Stomach smooth muscle (tissue), 2 donors: ENCODE results near the gene LYPD6B.

Source experiments
- H3K27ac ChIP-seq: one replicate; pipeline ENCODE4 v1.7.0; 2013; ENCODE audit warnings: mild to moderate bottlenecking, low read length, inconsistent platforms
- H3K27me3 ChIP-seq, 2 donors: one replicate each; pipeline ENCODE4 v1.7.0; 2013; ENCODE audit warnings: low read length in 2 of 2; ENCODE audit not compliant: insufficient read depth in 2 of 2, control insufficient read depth in 1 of 2
- H3K36me3 ChIP-seq, 2 donors: one replicate each; pipeline ENCODE4 v1.7.0; 2013; ENCODE audit warnings: low read length in 2 of 2; ENCODE audit not compliant: control insufficient read depth in 2 of 2, insufficient read depth in 2 of 2
- H3K4me1 ChIP-seq: one replicate; pipeline ENCODE4 v1.7.0; 2013; ENCODE audit warnings: low read length; ENCODE audit not compliant: control insufficient read depth, insufficient read depth
- H3K4me3 ChIP-seq, 2 donors: one replicate each; pipeline ENCODE4 v1.7.0; 2013; ENCODE audit warnings: low read length in 2 of 2
- H3K9ac ChIP-seq, 2 donors: one replicate each; pipeline ENCODE4 v1.7.0; 2013; ENCODE audit warnings: low read length in 2 of 2, mild to moderate bottlenecking in 1 of 2
- H3K9me3 ChIP-seq, 2 donors: one replicate each; pipeline ENCODE4 v1.7.0; 2013; ENCODE audit warnings: low read length in 2 of 2; ENCODE audit not compliant: control insufficient read depth in 2 of 2
- donor health status: healthy.
- donor health status: Pancreatic carcinoma.

The LYPD6B gene

GRCh38 chr2:149012545-149012944 is 26.0 kb upstream of the LYPD6B start:
- peaks cover 0 to 2% of the 10 kb centered on the region in 2 donors for H3K27me3 ChIP-seq
- no peak overlapping the region for H3K27ac ChIP-seq
- H3K9ac ChIP-seq, result no peak overlapping the region
- H3K4me3 ChIP-seq, result no peak overlapping the region
- no peaks in the 10 kb centered on the region for H3K9me3 ChIP-seq
- peaks cover 3% of the 10 kb centered on the region for H3K4me1 ChIP-seq
- no peaks in the 10 kb centered on the region for H3K36me3 ChIP-seq

- peaks cover 0 to 2% of the 10 kb centered on the region in 2 donors for H3K27me3 ChIP-seq
- no peaks in the 10 kb centered on the region for H3K36me3 ChIP-seq
- no peak overlapping the region for H3K27ac ChIP-seq
- no peaks in the 10 kb centered on the region for H3K9me3 ChIP-seq
- peaks cover 3% of the 10 kb centered on the region for H3K4me1 ChIP-seq
- H3K9ac ChIP-seq, result no peak overlapping the region
- H3K4me3 ChIP-seq, result no peak overlapping the region
Measured at GRCh38 chr2:149015501-149015900, 23.0 kb upstream of the LYPD6B start.

- Histone ChIP-seq H3K27me3 (peaks cover 0 to 2% of the 10 kb centered on the region in 2 donors), H3K9ac (no peak overlapping the region), H3K4me3 (no peak overlapping the region), H3K9me3 (no peaks in the 10 kb centered on the region), H3K36me3 (no peaks in the 10 kb centered on the region), H3K27ac (no peak overlapping the region), H3K4me1 (peaks cover 3% of the 10 kb centered on the region)
Measured at GRCh38 chr2:149015926-149016563, 22.5 kb upstream of the LYPD6B start.

DNA sequence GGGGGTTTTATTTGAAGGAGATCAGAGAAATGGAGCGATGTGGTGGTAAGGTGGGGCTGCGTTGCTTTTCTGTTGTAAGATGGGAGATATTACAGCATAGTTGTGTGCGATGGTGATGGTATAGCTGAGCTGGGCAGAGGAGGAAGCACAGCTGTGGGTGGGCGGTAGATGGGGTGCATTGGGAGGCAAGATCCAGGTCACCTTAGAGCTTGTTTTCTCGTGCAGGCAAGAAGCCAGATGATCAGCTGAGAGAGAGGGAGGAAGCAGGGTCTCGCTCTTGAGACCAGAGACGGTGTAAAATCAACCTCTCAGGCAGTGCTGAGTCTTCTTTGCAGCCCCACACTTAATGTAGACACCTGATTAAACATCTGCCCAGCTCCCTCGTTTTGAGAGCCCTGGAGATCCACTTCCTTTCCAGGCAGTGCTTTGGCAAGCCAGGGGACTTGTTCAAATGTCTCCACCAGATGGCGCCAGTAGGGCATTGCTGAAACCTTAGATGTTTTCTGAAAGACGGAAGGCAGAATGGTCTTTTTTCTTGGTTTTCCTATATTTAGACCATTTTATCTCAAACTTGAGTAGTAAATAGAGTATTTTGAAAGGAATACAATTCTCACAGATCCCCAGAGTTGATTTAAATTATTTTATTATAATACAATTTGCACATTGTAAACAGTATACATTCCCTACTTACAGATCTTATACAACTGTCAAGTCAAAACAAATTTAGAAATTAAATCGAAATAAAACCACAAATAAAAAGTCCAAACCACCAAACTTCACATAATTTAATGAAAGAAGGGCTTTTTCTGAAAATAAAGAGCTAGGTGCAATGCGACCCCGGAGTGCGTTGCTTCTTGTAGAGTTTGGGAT is 21.1 kb upstream of the LYPD6B start:
- H3K4me1 ChIP-seq, result peaks cover 3% of the 10 kb centered on the region
- H3K9ac ChIP-seq, result no peak overlapping the region
- H3K27me3 ChIP-seq, result peaks cover 0 to 2% of the 10 kb centered on the region in 2 donors
- no peak overlapping the region for H3K4me3 ChIP-seq
- no peaks in the 10 kb centered on the region for H3K36me3 ChIP-seq
- no peak overlapping the region for H3K27ac ChIP-seq
- H3K9me3 ChIP-seq, result no peaks in the 10 kb centered on the region

DNA sequence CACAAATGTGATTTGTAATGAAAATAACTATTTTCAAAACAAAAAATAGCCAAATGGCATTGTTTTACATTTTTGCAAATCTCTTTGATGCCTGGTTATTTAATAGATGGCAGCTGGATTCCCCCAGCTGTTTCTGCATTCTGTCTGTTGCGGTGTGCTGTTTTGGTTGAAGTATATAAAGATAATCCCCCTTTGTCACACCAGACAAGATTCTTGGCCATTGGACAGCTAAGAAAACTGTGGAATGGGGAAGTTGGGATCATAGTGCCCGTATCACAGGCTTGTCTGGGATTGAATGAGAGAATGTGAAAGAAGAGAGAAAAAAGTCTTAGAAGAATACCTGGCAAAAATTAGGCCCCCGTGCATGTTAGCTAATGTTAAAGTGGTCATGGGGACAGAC is 19.5 kb upstream of the LYPD6B start:
- H3K4me1 ChIP-seq, result peaks cover 3% of the 10 kb centered on the region
- no peak overlapping the region for H3K27ac ChIP-seq
- no peaks in the 10 kb centered on the region for H3K9me3 ChIP-seq
- H3K36me3 ChIP-seq, result no peaks in the 10 kb centered on the region
- no peaks in the 10 kb centered on the region for H3K27me3 ChIP-seq
- H3K9ac ChIP-seq, result no peak overlapping the region
- no peak overlapping the region for H3K4me3 ChIP-seq

DNA sequence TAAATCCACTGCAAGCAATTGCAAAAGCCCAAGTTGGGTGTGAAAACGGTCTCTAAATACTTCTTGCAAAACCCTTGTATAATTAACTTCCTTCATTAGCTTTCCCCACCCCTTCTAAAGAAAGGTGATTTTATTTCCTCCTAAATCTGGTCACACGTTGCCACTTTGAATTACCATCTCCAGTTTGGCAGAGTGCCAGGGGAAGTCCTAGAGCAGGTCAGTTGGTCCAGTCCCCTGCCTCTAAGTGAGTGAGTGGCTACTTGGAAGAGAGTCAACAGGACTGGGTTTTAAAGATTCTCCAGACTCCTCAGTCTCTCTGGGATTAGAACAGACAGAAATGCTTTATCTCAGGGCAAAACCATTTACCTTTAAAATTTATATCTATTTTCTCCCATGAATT is 18.7 kb upstream of the LYPD6B start:
- Histone ChIP-seq H3K4me1 (peaks cover 3% of the 10 kb centered on the region), H3K9me3 (no peaks in the 10 kb centered on the region), H3K27me3 (no peaks in the 10 kb centered on the region), H3K36me3 (no peaks in the 10 kb centered on the region), H3K9ac (no peak overlapping the region), H3K27ac (no peak overlapping the region), H3K4me3 (no peak overlapping the region)

GRCh38 chr2:149020432-149020851 is 18.1 kb upstream of the LYPD6B start:
- Histone ChIP-seq H3K27ac (no peak overlapping the region), H3K4me3 (no peak overlapping the region), H3K9me3 (no peaks in the 10 kb centered on the region), H3K27me3 (no peaks in the 10 kb centered on the region), H3K36me3 (no peaks in the 10 kb centered on the region), H3K9ac (no peak overlapping the region), H3K4me1 (peaks cover 3% of the 10 kb centered on the region)

- Histone ChIP-seq H3K4me1 (peaks cover 3% of the 10 kb centered on the region), H3K27me3 (no peaks in the 10 kb centered on the region), H3K9me3 (no peaks in the 10 kb centered on the region), H3K9ac (no peak overlapping the region), H3K36me3 (no peaks in the 10 kb centered on the region), H3K4me3 (no peak overlapping the region), H3K27ac (no peak overlapping the region)
Measured at GRCh38 chr2:149021271-149021719, 17.2 kb upstream of the LYPD6B start.

DNA sequence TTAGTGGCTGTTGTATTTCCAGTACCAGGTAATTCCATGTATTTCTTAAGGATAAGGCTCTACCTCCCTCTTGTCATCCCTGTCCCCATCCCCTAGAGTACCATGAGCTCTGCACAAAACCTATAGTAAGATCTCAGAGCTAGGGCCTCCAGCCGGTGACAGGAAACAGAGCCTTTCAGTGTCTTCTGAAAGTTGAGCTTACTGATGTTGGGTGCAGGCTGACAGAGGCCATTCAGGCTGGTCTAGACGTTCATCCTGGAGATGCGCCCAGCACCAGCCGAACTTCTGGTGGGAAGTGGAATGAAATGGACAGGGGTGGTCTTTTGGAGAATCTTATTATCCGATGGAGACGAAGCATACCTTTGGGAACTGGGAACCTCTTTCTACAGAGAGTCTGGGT is 16.7 kb upstream of the LYPD6B start:
- Histone ChIP-seq H3K9me3 (no peaks in the 10 kb centered on the region), H3K27ac (no peak overlapping the region), H3K9ac (no peak overlapping the region), H3K4me3 (no peak overlapping the region), H3K36me3 (no peaks in the 10 kb centered on the region), H3K27me3 (no peaks in the 10 kb centered on the region), H3K4me1 (peaks cover 3% of the 10 kb centered on the region)

DNA sequence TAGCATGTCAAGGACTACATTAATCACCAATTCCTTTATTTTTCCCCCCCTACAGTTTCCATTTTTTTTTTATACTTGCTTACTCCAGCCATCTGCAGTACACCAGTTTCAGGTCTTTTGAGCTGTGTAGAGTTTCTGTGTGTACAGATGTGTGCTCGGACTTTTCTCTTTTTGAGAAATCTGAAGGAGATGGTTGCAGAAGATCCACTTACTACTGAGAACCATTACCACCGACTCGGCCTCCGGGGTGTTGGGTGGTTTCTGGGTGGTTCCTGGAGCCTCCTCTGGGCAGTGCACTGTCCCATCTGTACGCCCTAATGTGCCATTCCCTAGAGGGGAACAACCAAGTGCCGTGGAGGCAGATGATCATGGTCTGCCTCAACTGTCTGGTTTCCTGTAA is 15.4 kb upstream of the LYPD6B start:
- Histone ChIP-seq H3K36me3 (no peaks in the 10 kb centered on the region), H3K9me3 (no peaks in the 10 kb centered on the region), H3K9ac (no peak overlapping the region), H3K27ac (no peak overlapping the region), H3K4me3 (no peak overlapping the region), H3K27me3 (peaks cover 0 to 2% of the 10 kb centered on the region in 2 donors), H3K4me1 (no peaks in the 10 kb centered on the region)
